Vagina (tissue), 2 donors: ENCODE measurements around the gene PTPRE. TPM values are rescaled to one million over a fixed set of nuclear protein-coding genes. Genes with fewer than 3 reads are reported as not detected.

Experiments
- DNase-seq, 2 donors: peaks; one replicate each; pipeline ENCODE4 v3.0.0-alpha.2; 2017; ENCODE audit errors: extremely low spot score in 2 of 2
- H3K27ac ChIP-seq: fragments of 200-600 bp; sonication (generic); one replicate; pipeline ENCODE4 v1.5.1; 2019
- H3K27me3 ChIP-seq: fragments of 200-600 bp; sonication (generic); one replicate; pipeline ENCODE4 v1.5.1; 2019
- H3K36me3 ChIP-seq, 2 donors: fragments of 200-600 bp; sonication (generic); one replicate each; pipeline ENCODE4 v1.5.1; 2017 to 2019
- H3K4me1 ChIP-seq: fragments of 200-600 bp; sonication (generic); one replicate; pipeline ENCODE4 v1.5.1; 2019
- H3K4me3 ChIP-seq, 2 donors: fragments of 200-600 bp; sonication (generic); 1 replicate in 1 of 2; 2 replicates in 1 of 2; pipeline ENCODE4 v1.5.1; 2016 to 2019
- H3K9me3 ChIP-seq: fragments of 200-600 bp; sonication (generic); one replicate; pipeline ENCODE4 v1.5.1; 2019
- POLR2A ChIP-seq, 2 donors: fragments of 450-650 bp; IDR thresholded peaks; one replicate each; pipeline ENCODE4 v1.6.1; 2017; ENCODE audit warnings: antibody characterized with exemption in 2 of 2, mild to moderate bottlenecking in 2 of 2, moderate library complexity in 2 of 2
- POLR2AphosphoS5 ChIP-seq, 2 donors: sonication (generic); formaldehyde crosslinking; IDR thresholded peaks; one replicate each; pipeline ENCODE4 v1.9.0; 2017; ENCODE audit warnings: antibody characterized with exemption in 2 of 2, mild to moderate bottlenecking in 2 of 2, low read depth in 1 of 2; ENCODE audit not compliant: insufficient read depth in 1 of 2
- intact Hi-C: fragments of 100-400 bp; cut with DNase I; formaldehyde crosslinking; loops from one replicate; pipeline ENCODE4 v1.15.1; 2023
- total RNA-seq: library from RNA; depleted of rRNA; stranded (reverse); fragments of >200 nt; gene quantifications from one replicate; pipeline ENCODE4 v1.2.3, GENCODE V29; 2016
- TF ChIP-seq, protein P1 (sequence below), 3 experiments: fragments of 450-650 bp in 2 of 3; fragments of 200-600 bp in 1 of 3; sonication (generic) in 1 of 3; IDR thresholded peaks; one replicate each; pipeline ENCODE4 v1.5.1; 2017 to 2019; ENCODE audit warnings: antibody characterized with exemption in 3 of 3, mild to moderate bottlenecking in 2 of 3, moderate library complexity in 2 of 3

The PTPRE gene
- total RNA-seq, 1 donor from 2014 or later, result 77.6 TPM

DNA sequence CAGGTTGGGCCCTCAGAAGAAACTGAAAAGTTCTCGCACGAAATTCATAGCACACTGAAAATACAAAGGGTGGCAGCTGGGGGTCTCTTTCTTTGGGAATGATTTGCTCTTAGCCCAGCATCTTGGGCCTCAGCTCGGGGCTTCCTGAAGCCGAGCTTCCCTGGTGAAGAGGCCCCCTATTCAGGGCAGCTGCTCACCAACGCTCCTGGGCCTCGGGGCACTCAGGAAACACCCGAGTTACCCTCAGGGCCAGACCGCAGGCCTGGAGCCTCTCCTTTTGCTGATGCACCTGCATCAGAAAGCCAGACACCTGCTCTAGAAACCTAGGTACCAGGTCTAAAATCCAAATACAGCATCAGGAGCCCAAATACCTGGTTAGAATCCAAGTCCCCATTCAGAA, 85.5 kb downstream of the PTPRE start:
- Histone ChIP-seq H3K4me1 (peaks cover 11% of the 10 kb centered on the region), H3K4me3 (no peak overlapping the region), H3K9me3 (no peaks in the 10 kb centered on the region), H3K36me3 (no peaks in the 10 kb centered on the region), H3K27ac (no peak overlapping the region), H3K27me3 (no peaks in the 10 kb centered on the region)
- TF ChIP-seq POLR2A (IDR thresholded peaks at IDR 0.05) (no peak), POLR2AphosphoS5 (IDR thresholded peaks at IDR 0.05; ENCODE audit: insufficient read depth in 1 of 2, low read depth in 1 of 2) (no peak)
- TF ChIP-seq, protein P1, sequence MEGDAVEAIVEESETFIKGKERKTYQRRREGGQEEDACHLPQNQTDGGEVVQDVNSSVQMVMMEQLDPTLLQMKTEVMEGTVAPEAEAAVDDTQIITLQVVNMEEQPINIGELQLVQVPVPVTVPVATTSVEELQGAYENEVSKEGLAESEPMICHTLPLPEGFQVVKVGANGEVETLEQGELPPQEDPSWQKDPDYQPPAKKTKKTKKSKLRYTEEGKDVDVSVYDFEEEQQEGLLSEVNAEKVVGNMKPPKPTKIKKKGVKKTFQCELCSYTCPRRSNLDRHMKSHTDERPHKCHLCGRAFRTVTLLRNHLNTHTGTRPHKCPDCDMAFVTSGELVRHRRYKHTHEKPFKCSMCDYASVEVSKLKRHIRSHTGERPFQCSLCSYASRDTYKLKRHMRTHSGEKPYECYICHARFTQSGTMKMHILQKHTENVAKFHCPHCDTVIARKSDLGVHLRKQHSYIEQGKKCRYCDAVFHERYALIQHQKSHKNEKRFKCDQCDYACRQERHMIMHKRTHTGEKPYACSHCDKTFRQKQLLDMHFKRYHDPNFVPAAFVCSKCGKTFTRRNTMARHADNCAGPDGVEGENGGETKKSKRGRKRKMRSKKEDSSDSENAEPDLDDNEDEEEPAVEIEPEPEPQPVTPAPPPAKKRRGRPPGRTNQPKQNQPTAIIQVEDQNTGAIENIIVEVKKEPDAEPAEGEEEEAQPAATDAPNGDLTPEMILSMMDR (IDR thresholded peaks at IDR 0.05), result no peak
- no peak for DNase-seq
- intact Hi-C loops, result no loop called here

DNA sequence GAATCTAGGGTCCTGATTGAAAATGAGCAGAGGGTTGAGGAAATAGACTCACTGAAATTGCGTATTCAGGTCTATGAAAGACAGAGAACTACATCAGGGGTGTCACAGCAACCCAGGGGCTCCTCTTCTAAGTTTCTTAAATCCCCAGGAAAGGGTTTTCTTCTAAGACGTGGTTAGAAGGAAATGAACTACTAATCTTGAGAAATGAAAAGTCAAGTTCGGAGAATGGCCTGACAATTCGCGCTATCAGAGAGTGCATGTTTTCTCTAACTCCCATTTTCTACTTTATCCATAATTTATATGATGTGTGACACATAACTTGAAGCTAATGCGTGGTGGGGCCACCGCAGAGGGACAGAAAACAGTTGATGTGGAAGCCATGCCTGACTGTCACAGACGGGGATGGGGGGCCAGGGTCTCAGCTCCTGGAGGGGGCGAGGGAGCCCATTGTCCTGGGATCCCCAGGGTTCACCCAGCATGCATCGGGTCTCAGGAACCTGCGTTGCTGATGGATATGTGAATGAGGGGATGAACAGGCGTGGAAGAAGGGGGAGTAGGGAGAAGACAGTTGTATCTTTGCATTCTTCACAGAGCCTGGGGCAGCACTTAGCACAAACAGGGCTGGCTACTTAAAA, 86.3 kb downstream of the PTPRE start:
- no peaks in the 10 kb centered on the region for H3K9me3 ChIP-seq
- H3K36me3 ChIP-seq, result no peaks in the 10 kb centered on the region
- H3K4me1 ChIP-seq, result peaks cover 11% of the 10 kb centered on the region
- no peak for DNase-seq
- TF ChIP-seq, protein P1 (IDR thresholded peaks at IDR 0.05), result no peak
- no peak for TF ChIP-seq POLR2AphosphoS5 (IDR thresholded peaks at IDR 0.05; ENCODE audit: insufficient read depth in 1 of 2, low read depth in 1 of 2)
- TF ChIP-seq POLR2A (IDR thresholded peaks at IDR 0.05), result no peak
- no peak overlapping the region for H3K27ac ChIP-seq
- no peak overlapping the region for H3K4me3 ChIP-seq
- no peaks in the 10 kb centered on the region for H3K27me3 ChIP-seq
- intact Hi-C loops, result no loop called here

DNA sequence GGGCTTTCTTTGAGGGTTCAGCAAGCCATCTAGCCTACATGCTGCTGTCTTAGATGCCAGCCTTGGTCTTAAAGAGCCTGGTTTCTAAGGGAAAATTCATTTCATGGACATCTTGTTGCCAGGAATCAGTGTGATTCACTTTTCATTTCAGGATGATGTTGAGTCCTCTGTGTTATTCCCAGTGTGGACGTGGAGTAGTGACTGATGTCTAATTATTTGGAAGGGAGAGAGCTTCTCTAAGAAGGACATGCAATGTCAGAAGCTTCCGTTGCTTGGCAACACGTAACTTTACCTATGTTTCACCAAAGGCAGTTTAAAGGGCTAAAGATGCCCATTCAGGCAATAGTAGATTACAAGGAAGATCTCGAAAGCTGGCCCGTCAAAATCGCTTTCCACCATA, 89.0 kb downstream of the PTPRE start:
- TF ChIP-seq, protein P1 (IDR thresholded peaks at IDR 0.05), result no peak
- no peak for TF ChIP-seq POLR2AphosphoS5 (IDR thresholded peaks at IDR 0.05; ENCODE audit: insufficient read depth in 1 of 2, low read depth in 1 of 2)
- no peak for TF ChIP-seq POLR2A (IDR thresholded peaks at IDR 0.05)
- Histone ChIP-seq H3K27me3 (no peaks in the 10 kb centered on the region), H3K9me3 (no peaks in the 10 kb centered on the region), H3K27ac (no peak overlapping the region), H3K4me3 (no peak overlapping the region), H3K36me3 (no peaks in the 10 kb centered on the region), H3K4me1 (peaks cover 10% of the 10 kb centered on the region)
- intact Hi-C loops, result no loop called here
- DNase-seq, result no peak

DNA sequence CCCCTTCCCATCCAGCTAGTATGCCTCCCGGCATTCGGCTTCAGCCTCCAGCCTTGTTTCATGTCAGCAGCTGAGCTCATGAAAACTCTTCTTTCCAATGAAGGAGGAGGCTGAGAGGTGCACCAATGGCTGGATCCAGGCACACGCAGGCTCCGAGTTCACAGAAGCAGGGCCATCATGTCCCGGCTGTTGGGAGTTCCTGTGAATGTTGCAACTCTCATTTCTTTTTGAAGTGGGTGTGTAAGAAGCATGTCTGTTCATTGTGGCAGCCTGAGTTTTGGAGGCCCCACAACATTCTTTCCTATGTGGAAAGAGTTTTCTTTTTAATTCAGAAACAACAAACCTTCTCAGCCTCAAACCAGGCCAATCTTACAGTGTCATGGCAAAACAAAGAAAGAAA, 89.7 kb downstream of the PTPRE start:
- H3K4me1 ChIP-seq, result peaks cover 3% of the 10 kb centered on the region
- H3K9me3 ChIP-seq, result no peaks in the 10 kb centered on the region
- H3K27ac ChIP-seq, result no peak overlapping the region
- intact Hi-C loops, result no loop called here
- H3K27me3 ChIP-seq, result no peaks in the 10 kb centered on the region
- TF ChIP-seq POLR2A (IDR thresholded peaks at IDR 0.05) (no peak), POLR2AphosphoS5 (IDR thresholded peaks at IDR 0.05; ENCODE audit: insufficient read depth in 1 of 2, low read depth in 1 of 2) (no peak)
- no peak overlapping the region for H3K4me3 ChIP-seq
- DNase-seq, result no peak
- H3K36me3 ChIP-seq, result no peaks in the 10 kb centered on the region

DNA sequence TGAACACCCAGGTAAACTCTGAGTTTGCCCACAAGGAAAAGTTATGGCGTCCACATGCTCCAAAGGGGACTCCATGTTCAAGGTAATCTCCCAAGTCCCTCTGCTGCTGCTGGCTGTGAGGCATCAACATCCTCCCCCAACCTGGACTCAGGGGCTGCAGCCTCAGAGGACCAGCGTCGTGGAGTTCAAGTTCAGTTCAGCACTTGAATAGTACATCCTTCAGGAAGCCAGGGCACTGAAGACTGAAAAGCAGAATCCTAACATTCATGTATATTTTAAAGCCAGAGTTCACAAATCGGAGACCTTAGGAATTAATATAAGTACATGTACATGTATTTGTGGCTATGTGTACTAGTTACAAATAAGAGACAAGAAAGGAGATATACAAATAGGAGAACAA, 90.4 kb downstream of the PTPRE start:
- Histone ChIP-seq H3K36me3 (no peaks in the 10 kb centered on the region), H3K27me3 (no peaks in the 10 kb centered on the region), H3K4me1 (no peaks in the 10 kb centered on the region), H3K9me3 (no peaks in the 10 kb centered on the region), H3K4me3 (no peak overlapping the region), H3K27ac (no peak overlapping the region)
- DNase-seq, result no peak
- TF ChIP-seq, protein P1 (IDR thresholded peaks at IDR 0.05), result no peak
- TF ChIP-seq POLR2A (IDR thresholded peaks at IDR 0.05), result no peak
- TF ChIP-seq POLR2AphosphoS5 (IDR thresholded peaks at IDR 0.05; ENCODE audit: insufficient read depth in 1 of 2, low read depth in 1 of 2), result no peak
- intact Hi-C loops, result no loop called here
